ENCODE measurements around the gene CUL1. TPM values are rescaled to one million over a fixed set of nuclear protein-coding genes. Genes with fewer than 3 reads are reported as not detected.
A peak's percentile ranks its signal among the peaks of the same experiment; 100 is the strongest.

Gene CUL1
- total RNA-seq, 1 donor from 2014 or later: 62.8 TPM

GRCh38 chr7:148715027-148715426 is 16.3 kb downstream of the CUL1 start:
- FAIRE-seq (no peak), DNase-seq (ENCODE audit: low spot score in 2 of 2) (no peak)

- FAIRE-seq: no peak
- no peak for DNase-seq (ENCODE audit: low spot score in 2 of 2)
These were observed 18.6 kb downstream of the CUL1 start for GRCh38 chr7:148717266-148717793.

GRCh38 chr7:148718431-148718830 is 19.7 kb downstream of the CUL1 start:
- FAIRE-seq (no peak), DNase-seq (ENCODE audit: low spot score in 2 of 2) (no peak)

GRCh38 chr7:148719753-148720152 is 21.1 kb downstream of the CUL1 start:
- DNase-seq (ENCODE audit: low spot score in 2 of 2) (no peak), FAIRE-seq (no peak)

GRCh38 chr7:148720472-148720871 is 21.8 kb downstream of the CUL1 start:
- DNase-seq (ENCODE audit: low spot score in 2 of 2): no peak

GRCh38 chr7:148721390-148721789 is 22.7 kb downstream of the CUL1 start:
- DNase-seq (ENCODE audit: low spot score in 2 of 2) (no peak), FAIRE-seq (no peak)

More at GRCh38 chr7:148720472-148720871, 21.8 kb downstream of the CUL1 start:
- no peak for FAIRE-seq

GRCh38 chr7:148722340-148723165 is 23.9 kb downstream of the CUL1 start:
- DNase-seq (ENCODE audit: low spot score in 2 of 2) (no peak), FAIRE-seq (no peak)

GRCh38 chr7:148723166-148723559 is 24.5 kb downstream of the CUL1 start:
- no peak for FAIRE-seq
- DNase-seq (ENCODE audit: low spot score in 2 of 2): no peak

GRCh38 chr7:148723846-148724245 is 25.1 kb downstream of the CUL1 start:
- FAIRE-seq (no peak), DNase-seq (ENCODE audit: low spot score in 2 of 2) (no peak)

- FAIRE-seq (no peak), DNase-seq (ENCODE audit: low spot score in 2 of 2) (no peak)
These were observed 27.7 kb downstream of the CUL1 start for GRCh38 chr7:148726385-148726784.

- DNase-seq (ENCODE audit: low spot score in 2 of 2): no peak
- no peak for FAIRE-seq
These were observed 29.0 kb downstream of the CUL1 start for GRCh38 chr7:148727501-148728278.

GRCh38 chr7:148729984-148730733 is 31.5 kb downstream of the CUL1 start:
- DNase-seq (ENCODE audit: low spot score in 2 of 2): no peak
- FAIRE-seq: no peak

- DNase-seq (ENCODE audit: low spot score in 2 of 2) (no peak), FAIRE-seq (no peak)
These were observed 34.2 kb downstream of the CUL1 start for GRCh38 chr7:148732862-148733261.

- FAIRE-seq (no peak), DNase-seq (ENCODE audit: low spot score in 2 of 2) (no peak)
These were observed 34.8 kb downstream of the CUL1 start for GRCh38 chr7:148733496-148733895.

GRCh38 chr7:148735141-148735540 is 36.4 kb downstream of the CUL1 start:
- no peak for FAIRE-seq
- DNase-seq (ENCODE audit: low spot score in 2 of 2): no peak

GRCh38 chr7:148735967-148736366 is 37.3 kb downstream of the CUL1 start:
- no peak for FAIRE-seq
- no peak for DNase-seq (ENCODE audit: low spot score in 2 of 2)

- no peak for FAIRE-seq
- DNase-seq (ENCODE audit: low spot score in 2 of 2): peak in 1 of 2 donors; percentile 32
These were observed 40.2 kb downstream of the CUL1 start for GRCh38 chr7:148738737-148739535.

GRCh38 chr7:148746135-148746534 is 47.4 kb downstream of the CUL1 start:
- no peak for FAIRE-seq
- no peak for DNase-seq (ENCODE audit: low spot score in 2 of 2)

- DNase-seq (ENCODE audit: low spot score in 2 of 2) (no peak), FAIRE-seq (no peak)
These were observed 48.6 kb downstream of the CUL1 start for GRCh38 chr7:148747274-148747673.
